Right lobe of liver (tissue), 6 donors: Measurements from ENCODE around the gene XCL2. TPM values are rescaled to one million over a fixed set of nuclear protein-coding genes. Genes with fewer than 3 reads are reported as not detected.
"Not testable (repeated sequence)": the region's sequence is repeated elsewhere in the genome, so short reads cannot be mapped to it uniquely, and the experiment has no call there.

Source experiments
- ATAC-seq, 4 donors: fragments of 200-7000 bp; cut with Tn5 transposase; one replicate each; pipeline ENCODE4 v1.9.1; 2020; ENCODE audit warnings: mild to moderate bottlenecking in 4 of 4, moderate library complexity in 4 of 4
- DNase-seq, 3 donors: peaks; one replicate each; pipeline ENCODE4 v3.0.0-alpha.2; 2020
- H3K27ac ChIP-seq, 3 donors: fragments of 200-600 bp; one replicate each; pipeline ENCODE4 v1.8.0; 2022
- H3K27me3 ChIP-seq, 2 donors: fragments of 200-600 bp; one replicate each; pipeline ENCODE4 v1.8.0; 2022
- H3K36me3 ChIP-seq, 4 donors: fragments of 200-600 bp; sonication (generic) in 1 of 4; one replicate each; pipeline versions ENCODE4 v1.5.1 to v1.8.0; 2017 to 2022; ENCODE audit warnings: control low read depth in 1 of 4
- H3K4me1 ChIP-seq, 4 donors: fragments of 200-600 bp; sonication (generic) in 1 of 4; one replicate each; pipeline versions ENCODE4 v1.5.1 to v1.8.0; 2017 to 2022; ENCODE audit warnings: control low read depth in 1 of 4
- H3K4me3 ChIP-seq, 3 donors: fragments of 200-600 bp; one replicate each; pipeline ENCODE4 v1.8.0; 2022
- H3K9me3 ChIP-seq, 4 donors: fragments of 200-600 bp; sonication (generic) in 1 of 4; one replicate each; pipeline versions ENCODE4 v1.5.1 to v1.8.0; 2017 to 2022; ENCODE audit warnings: control low read depth in 1 of 4
- CTCF ChIP-seq, 4 donors: fragments of 200-600 bp in 3 of 4; fragments of 450-650 bp in 1 of 4; IDR thresholded peaks; one replicate each; pipeline versions ENCODE4 v1.5.1 to v1.8.0; 2016 to 2022; ENCODE audit warnings: antibody characterized with exemption in 4 of 4, mild to moderate bottlenecking in 2 of 4
- POLR2A ChIP-seq: fragments of 450-650 bp; IDR thresholded peaks from one replicate; pipeline ENCODE4 v1.6.1; 2017; ENCODE audit warnings: antibody characterized with exemption, mild to moderate bottlenecking
- WGBS: methylation state at CpG from one replicate; pipeline ENCODE4 v1.1.6; 2018; ENCODE audit warnings: low coverage, low lambda C conversion rate; ENCODE audit not compliant: insufficient coverage; ENCODE audit errors: missing lambda C conversion rate; 5-methylcytosine and 5-hydroxymethylcytosine counted together
- intact Hi-C, 2 donors: fragments of 100-400 bp; cut with DNase I; formaldehyde crosslinking; loops; one replicate each; pipeline versions ENCODE4 v1.11.2 to v1.14.1; 2022
- total RNA-seq, 6 experiments: library from RNA; depleted of rRNA in 2 of 6; stranded (reverse); fragments of >200 nt in 2 of 6; fragmentation: NEBNext Ultra II Directional in 3 of 6; extraction: Animal tissue kit (Norgen Biotek cat#: 25700) in 3 of 6; gene quantifications; one replicate each; pipeline versions ENCODE4 v1.1.0 to v1.2.4, GENCODE V29; 2016 to 2023
- donor health status: DM: no; HTN: yes; CAD: no.
- donor health status: DM: no; HTN: no; CAD: no.
- donor health status: DM: no; HTN: no; CAD: no.
- donor health status: DM: no; HTN: yes; CAD: no.
- donor health status: DM: no; HTN: yes; CAD: no.

Gene XCL2
- total RNA-seq, 6 experiments from 2014 or later, result 1.4 to 1.6 TPM; not detected in 4

GRCh38 chr1:168585191-168585590 lies 41.4 kb upstream of the XCL2 start:
- Histone ChIP-seq H3K4me1 (no peaks in the 10 kb centered on the region), H3K4me3 (no peak overlapping the region), H3K27ac (no peak overlapping the region), H3K9me3 (no peaks in the 10 kb centered on the region), H3K27me3 (no peaks in the 10 kb centered on the region), H3K36me3 (no peaks in the 10 kb centered on the region)
- TF ChIP-seq CTCF (IDR thresholded peaks at IDR 0.05), result no peak
- no peak for TF ChIP-seq POLR2A
- WGBS, result 76% methylated on average over 3 of the region's 3 CpGs
- intact Hi-C loops, result loop anchor here in 1 of 2 donors (10.0 kb wide), 1 partner anchor 150 kb away; no protein-coding TSS in a partner anchor
- ATAC-seq, result no peak
- no peak for DNase-seq

- Histone ChIP-seq H3K4me1 (no peaks in the 10 kb centered on the region), H3K36me3 (no peaks in the 10 kb centered on the region), H3K9me3 (no peaks in the 10 kb centered on the region), H3K27me3 (no peaks in the 10 kb centered on the region), H3K4me3 (no peak overlapping the region), H3K27ac (no peak overlapping the region)
- 79% methylated on average over 5 of the region's 6 CpGs for WGBS
- no peak for DNase-seq
- no peak for TF ChIP-seq CTCF (IDR thresholded peaks at IDR 0.05)
- TF ChIP-seq POLR2A, result no peak
- intact Hi-C loops, result loop anchor here in 1 of 2 donors (10.0 kb wide), 1 partner anchor 149 kb away; no protein-coding TSS in a partner anchor
- no peak for ATAC-seq
Measured at GRCh38 chr1:168583571-168583970, 39.8 kb upstream of the XCL2 start.

GRCh38 chr1:168582688-168583336 lies 39.0 kb upstream of the XCL2 start:
- intact Hi-C loops, result loop anchor here in 1 of 2 donors (10.0 kb wide), 1 partner anchor 148 kb away; no protein-coding TSS in a partner anchor
- Histone ChIP-seq H3K9me3 (no peaks in the 10 kb centered on the region), H3K36me3 (no peaks in the 10 kb centered on the region), H3K4me3 (no peak overlapping the region), H3K4me1 (no peaks in the 10 kb centered on the region), H3K27me3 (no peaks in the 10 kb centered on the region), H3K27ac (no peak overlapping the region)
- DNase-seq (no peak), ATAC-seq (no peak)
- 45% methylated on average over 6 of the region's 6 CpGs for WGBS
- TF ChIP-seq CTCF (IDR thresholded peaks at IDR 0.05) (no peak), POLR2A (no peak)

- no peaks in the 10 kb centered on the region for H3K27me3 ChIP-seq
- H3K4me3 ChIP-seq, result no peak overlapping the region
- intact Hi-C loops, result loop anchor here in 1 of 2 donors (10.0 kb wide), 1 partner anchor 147 kb away; no protein-coding TSS in a partner anchor
- WGBS, result 70% methylated on average over 4 of the region's 4 CpGs
- TF ChIP-seq POLR2A, result no peak
- no peak for TF ChIP-seq CTCF (IDR thresholded peaks at IDR 0.05)
- H3K27ac ChIP-seq, result no peak overlapping the region
- DNase-seq, result no peak
- H3K4me1 ChIP-seq, result no peaks in the 10 kb centered on the region
- ATAC-seq, result no peak
- no peaks in the 10 kb centered on the region for H3K36me3 ChIP-seq
- no peaks in the 10 kb centered on the region for H3K9me3 ChIP-seq
Measured at GRCh38 chr1:168581817-168582572, 38.2 kb upstream of the XCL2 start.

- not testable (repeated sequence) for H3K4me1 ChIP-seq, H3K36me3 ChIP-seq, H3K9me3 ChIP-seq, H3K27ac ChIP-seq, H3K4me3 ChIP-seq, DNase-seq, H3K27me3 ChIP-seq, ATAC-seq
- WGBS, result 73% methylated on average over 7 of the region's 7 CpGs
- intact Hi-C loops, result loop anchor here in 1 of 2 donors (10.0 kb wide), 1 partner anchor 146 kb away; no protein-coding TSS in a partner anchor
Measured at GRCh38 chr1:168580991-168581390, 37.2 kb upstream of the XCL2 start.

GRCh38 chr1:168580290-168580689 lies 36.5 kb upstream of the XCL2 start:
- intact Hi-C loops, result loop anchor here in 1 of 2 donors (10.0 kb wide), 1 partner anchor 145 kb away; no protein-coding TSS in a partner anchor
- H3K36me3 ChIP-seq, H3K4me3 ChIP-seq, H3K27ac ChIP-seq, H3K9me3 ChIP-seq, DNase-seq, H3K4me1 ChIP-seq, ATAC-seq, H3K27me3 ChIP-seq: not testable (repeated sequence)
- 85% methylated on average over 2 of the region's 2 CpGs for WGBS

GRCh38 chr1:168578531-168579185 lies 34.9 kb upstream of the XCL2 start:
- H3K27ac ChIP-seq, ATAC-seq, H3K36me3 ChIP-seq, H3K4me1 ChIP-seq, DNase-seq, intact Hi-C loops, H3K27me3 ChIP-seq, H3K4me3 ChIP-seq, H3K9me3 ChIP-seq: not testable (repeated sequence)
- WGBS, result 95% methylated on average over 2 of the region's 2 CpGs
